HG03469 (cell line): Measurements from ENCODE around the gene B3GAT3.
"Not testable (repeated sequence)": the region's sequence is repeated elsewhere in the genome, so short reads cannot be mapped to it uniquely, and the experiment has no call there.

Experiments
- ATAC-seq: cut with Tn5 transposase; IDR thresholded peaks from one replicate; pipeline ENCODE4 v1.9.1; 2021; ENCODE audit warnings: mild to moderate bottlenecking, moderate library complexity, moderate number of reproducible peaks; ENCODE audit not compliant: unreplicated experiment

Gene B3GAT3

GRCh38 chr11:62604460-62605120, 17.2 kb downstream of the B3GAT3 start:
- no peak for ATAC-seq

- no peak for ATAC-seq
Measured at GRCh38 chr11:62603776-62604299, 17.9 kb downstream of the B3GAT3 start.

GRCh38 chr11:62603072-62603408, 18.7 kb downstream of the B3GAT3 start:
- ATAC-seq = no peak

- ATAC-seq = no peak
Measured at GRCh38 chr11:62602141-62603071, 19.4 kb downstream of the B3GAT3 start.

GRCh38 chr11:62601372-62602140, 20.2 kb downstream of the B3GAT3 start, which contains the start of gene MTA2:
Gene MTA2, minus strand, starts transcription at chr11:62601865. Its CDS starts 415 bp downstream, at chr11:62601450.
- peak; percentile 50 for ATAC-seq

- ATAC-seq = no peak
Measured at GRCh38 chr11:62601122-62601371, 20.7 kb downstream of the B3GAT3 start.

GRCh38 chr11:62600367-62601121, 21.2 kb downstream of the B3GAT3 start:
- ATAC-seq = no peak

GRCh38 chr11:62599901-62600300, 21.9 kb downstream of the B3GAT3 start:
- ATAC-seq = no peak

- ATAC-seq = no peak
Measured at GRCh38 chr11:62599069-62599696, 22.6 kb downstream of the B3GAT3 start.

- ATAC-seq = no peak
Measured at GRCh38 chr11:62595124-62595523, 26.7 kb downstream of the B3GAT3 start.

GRCh38 chr11:62593434-62594044, 28.2 kb downstream of the B3GAT3 start:
- no peak for ATAC-seq

- no peak for ATAC-seq
Measured at GRCh38 chr11:62592989-62593421, 28.8 kb downstream of the B3GAT3 start.

- no peak for ATAC-seq
Measured at GRCh38 chr11:62592146-62592815, 29.5 kb downstream of the B3GAT3 start.

GRCh38 chr11:62591448-62592145, 30.2 kb downstream of the B3GAT3 start, which contains the start of gene TUT1:
Gene TUT1, minus strand, starts transcription at chr11:62591523. Its CDS starts 38 bp downstream, at chr11:62591485.
- peak; percentile 70 for ATAC-seq

GRCh38 chr11:62588966-62589637, 32.7 kb downstream of the B3GAT3 start:
- ATAC-seq = no peak

- ATAC-seq = not testable (repeated sequence)
Measured at GRCh38 chr11:62585356-62585755, 36.4 kb downstream of the B3GAT3 start.

- not testable (repeated sequence) for ATAC-seq
Measured at GRCh38 chr11:62581735-62582134, 40.1 kb downstream of the B3GAT3 start.
